ENCODE data around the gene RAB20. TPM values are rescaled to one million over a fixed set of nuclear protein-coding genes. Genes with fewer than 3 reads are reported as not detected.
A peak's percentile ranks its signal among the peaks of the same experiment; 100 is the strongest.

Gene RAB20
- total RNA-seq, 1 experiment from 2014 or later, result 0.36 TPM

DNA sequence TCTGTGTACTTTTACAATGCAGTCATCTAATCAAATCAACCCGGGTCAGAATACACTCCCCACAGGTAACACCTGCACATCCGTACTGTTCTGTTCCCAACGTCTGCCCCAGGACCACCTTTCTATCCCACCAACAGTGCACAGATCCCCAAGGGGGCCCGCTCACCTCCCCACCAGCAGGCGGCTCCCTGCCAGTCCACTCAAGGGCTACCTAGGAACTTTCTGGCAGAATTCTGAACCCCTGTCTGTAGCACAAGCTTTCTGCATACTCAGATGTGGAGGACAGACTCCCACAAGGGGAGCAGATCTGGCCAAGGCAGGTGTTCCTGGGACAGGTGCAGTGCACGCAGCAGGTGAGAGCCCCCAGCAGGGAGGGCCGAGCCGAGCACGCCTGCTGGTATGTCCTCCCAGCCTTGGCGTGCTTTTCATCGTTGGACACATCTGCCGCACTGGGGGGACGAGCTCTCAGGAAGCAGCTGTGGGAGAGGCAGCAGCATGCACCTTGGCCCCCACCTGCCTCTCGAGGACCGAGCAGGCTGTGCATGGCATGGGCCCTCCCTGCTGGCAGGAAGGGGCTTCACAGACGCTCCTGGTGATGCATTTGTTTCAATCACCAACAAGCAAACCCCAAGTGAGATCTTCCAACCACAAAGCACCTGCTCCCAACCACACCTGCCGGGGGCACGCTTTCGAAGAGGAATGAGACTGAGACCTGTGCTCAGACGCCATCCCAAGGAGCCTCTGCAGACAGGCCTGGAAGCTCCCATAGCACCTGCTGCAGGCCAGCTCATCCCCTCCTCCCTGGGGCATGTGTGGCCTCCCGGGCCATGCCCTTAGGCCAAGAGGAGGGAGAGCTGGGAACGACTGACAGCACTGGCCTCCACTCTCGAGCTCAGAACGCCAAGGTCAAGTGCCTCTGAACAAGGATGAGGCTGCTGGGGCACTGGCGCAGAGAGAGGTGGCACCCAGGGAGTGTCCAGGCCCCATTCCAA lies 35.9 kb downstream of the RAB20 start:
- Histone ChIP-seq H3K4me3 (no peak overlapping the region), H3K27me3 (no peaks in the 10 kb centered on the region), H3K36me3 (no peaks in the 10 kb centered on the region), H3K9me3 (no peaks in the 10 kb centered on the region)
- DNase-seq, result no peak

DNA sequence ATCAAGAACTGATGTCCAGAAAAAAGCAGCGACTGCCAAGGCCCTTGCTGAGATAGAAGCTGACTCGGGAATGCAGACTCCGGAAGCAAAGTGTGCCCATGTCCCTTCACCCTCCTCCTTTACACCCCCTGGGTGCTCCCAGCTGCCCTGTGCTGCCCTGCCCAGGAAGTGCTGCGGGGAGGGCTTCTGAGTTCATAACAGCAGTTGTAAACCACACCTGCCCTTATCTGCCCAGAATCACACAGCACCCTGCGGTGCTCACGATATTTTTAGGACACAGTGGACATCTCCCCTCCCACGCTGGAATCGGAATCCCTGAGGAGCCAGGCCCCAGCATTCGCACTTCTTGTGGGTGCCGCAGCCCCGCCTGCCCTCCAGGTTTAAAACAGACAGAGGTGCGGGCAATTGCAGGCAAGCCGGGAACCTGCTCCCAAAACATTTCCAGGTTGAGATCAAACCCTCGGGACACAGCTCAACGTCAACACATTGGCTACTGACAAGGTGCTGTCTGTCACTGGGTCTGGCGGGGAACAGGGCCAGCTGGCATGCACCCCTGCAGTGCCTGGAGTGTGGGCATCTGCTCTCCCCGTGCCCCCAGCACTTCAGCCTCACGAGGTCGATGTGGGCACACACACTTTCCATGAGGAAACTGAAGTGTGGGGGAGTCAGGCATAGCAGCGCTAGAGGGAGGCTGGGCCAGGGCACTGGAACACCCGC lies 36.8 kb downstream of the RAB20 start:
- Histone ChIP-seq H3K4me3 (no peak overlapping the region), H3K27me3 (no peaks in the 10 kb centered on the region), H3K9me3 (no peaks in the 10 kb centered on the region), H3K36me3 (no peaks in the 10 kb centered on the region)
- DNase-seq, result no peak

DNA sequence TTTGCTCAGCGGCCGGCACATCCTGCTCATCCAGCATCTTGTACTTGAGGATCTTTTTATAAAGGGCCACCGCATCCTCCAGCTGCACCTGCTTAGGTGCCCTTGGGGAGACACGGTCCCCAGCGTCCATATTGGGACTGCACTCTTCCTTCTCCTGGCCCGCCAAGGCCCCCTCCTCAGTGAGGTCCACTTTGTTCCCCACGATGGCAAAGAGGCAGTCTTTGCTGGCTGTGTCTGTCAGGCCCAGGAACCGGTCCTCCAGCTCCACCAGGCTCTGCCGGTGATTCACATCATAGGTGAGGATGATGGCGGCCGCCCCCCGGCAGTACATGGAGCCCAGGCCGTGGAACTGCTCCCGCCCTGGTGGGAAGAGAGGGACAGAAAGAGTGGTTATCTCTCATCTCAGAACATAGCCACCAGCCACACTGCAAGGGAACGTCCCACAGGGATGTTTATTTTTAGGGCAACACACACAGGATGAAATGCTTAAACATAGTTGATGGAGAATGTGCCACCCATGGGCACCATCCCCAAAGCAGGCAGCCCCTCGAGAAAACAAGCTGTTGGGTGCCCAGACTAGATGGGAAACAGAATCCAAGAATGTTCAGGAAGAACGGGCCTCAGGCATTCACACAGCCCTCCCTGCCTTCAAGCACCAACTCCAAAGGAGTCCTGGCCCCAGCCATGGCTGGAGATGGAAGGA lies 37.5 kb downstream of the RAB20 start:
- Histone ChIP-seq H3K4me3 (no peak overlapping the region), H3K36me3 (no peaks in the 10 kb centered on the region), H3K27me3 (no peaks in the 10 kb centered on the region), H3K9me3 (no peaks in the 10 kb centered on the region)
- no peak for DNase-seq

DNA sequence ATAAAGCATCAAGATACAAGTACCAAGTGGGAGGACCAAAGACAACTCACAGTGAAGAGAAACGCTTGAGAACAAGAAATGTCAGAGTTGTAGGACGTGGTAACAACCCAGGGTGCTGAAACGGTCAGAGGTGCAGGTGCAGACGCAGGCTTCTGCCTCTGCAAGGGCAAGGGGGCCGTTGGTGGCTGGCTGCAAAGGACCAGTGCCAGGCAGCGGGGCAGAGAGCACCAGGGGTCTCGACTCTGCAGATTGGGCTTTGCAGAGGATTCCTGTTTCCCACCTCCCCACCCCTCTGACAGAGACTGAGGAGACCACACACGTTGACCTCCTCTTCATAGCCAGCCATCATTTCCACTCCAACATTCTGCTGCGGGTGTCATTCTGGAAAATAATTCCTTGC lies 38.3 kb downstream of the RAB20 start:
- H3K4me3 ChIP-seq, result no peak overlapping the region
- no peaks in the 10 kb centered on the region for H3K9me3 ChIP-seq
- H3K27me3 ChIP-seq, result no peaks in the 10 kb centered on the region
- DNase-seq, result no peak
- no peaks in the 10 kb centered on the region for H3K36me3 ChIP-seq

DNA sequence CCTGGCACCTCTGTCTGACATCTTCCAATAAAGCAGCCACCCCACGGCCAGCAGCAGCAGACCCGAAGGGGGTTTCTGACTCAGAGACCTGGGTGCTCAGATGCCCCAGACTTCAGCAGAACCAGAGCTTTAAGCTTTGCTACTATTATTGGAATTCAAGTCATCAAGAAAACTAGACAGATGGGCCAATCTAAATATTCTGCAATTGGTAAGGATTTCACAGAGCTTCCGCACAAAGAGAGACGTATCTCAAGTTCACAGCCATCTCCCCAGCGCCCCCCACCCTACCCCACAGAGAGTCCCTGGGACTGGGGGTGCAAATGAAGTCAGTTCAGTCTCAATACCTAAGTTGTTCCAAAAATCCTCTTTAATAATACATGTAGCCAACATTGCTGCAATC lies 38.8 kb downstream of the RAB20 start:
- H3K4me3 ChIP-seq, result no peak overlapping the region
- H3K36me3 ChIP-seq, result no peaks in the 10 kb centered on the region
- no peaks in the 10 kb centered on the region for H3K27me3 ChIP-seq
- H3K9me3 ChIP-seq, result no peaks in the 10 kb centered on the region
- DNase-seq, result no peak

DNA sequence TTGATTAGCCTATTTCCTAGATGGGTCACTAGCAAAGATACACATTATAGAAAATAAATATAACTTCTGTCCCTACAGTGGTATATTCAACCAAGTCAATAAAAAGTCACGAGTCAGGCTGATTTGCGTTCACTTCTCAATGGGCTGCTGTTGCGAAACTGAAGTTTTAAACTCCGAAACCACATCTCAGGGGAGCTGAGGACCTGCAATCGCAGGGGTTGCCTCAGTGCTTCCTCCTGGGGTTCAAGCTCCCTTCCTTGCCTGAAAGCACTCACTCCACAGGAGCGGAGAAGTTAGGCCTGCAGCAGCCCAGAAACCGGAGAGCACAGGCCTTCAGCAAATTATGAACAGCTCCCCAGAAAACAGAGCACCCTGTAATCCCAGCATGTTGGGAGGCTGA lies 39.6 kb downstream of the RAB20 start:
- DNase-seq, result no peak
- Histone ChIP-seq H3K4me3 (no peak overlapping the region), H3K27me3 (no peaks in the 10 kb centered on the region), H3K36me3 (no peaks in the 10 kb centered on the region), H3K9me3 (no peaks in the 10 kb centered on the region)

DNA sequence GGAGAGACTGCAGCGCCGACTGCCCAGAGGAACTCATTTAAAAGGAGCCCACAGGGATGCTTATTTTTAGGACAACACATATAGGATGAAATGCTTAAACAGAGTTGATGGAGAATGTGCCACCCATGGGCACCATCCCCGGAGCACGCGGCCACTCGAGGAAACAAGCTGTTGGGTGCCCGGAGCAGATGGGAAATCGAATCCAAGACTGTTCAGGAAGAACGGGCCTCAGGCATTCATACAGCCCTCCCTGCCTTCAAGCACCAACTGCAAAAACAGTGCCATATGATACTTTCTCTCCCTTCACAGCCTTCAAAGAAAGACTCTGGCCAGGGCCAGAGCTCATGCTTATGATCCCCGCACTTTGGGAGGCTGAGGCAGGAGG lies 40.2 kb downstream of the RAB20 start:
- no peaks in the 10 kb centered on the region for H3K27me3 ChIP-seq
- no peaks in the 10 kb centered on the region for H3K9me3 ChIP-seq
- H3K4me3 ChIP-seq, result no peak overlapping the region
- no peak for DNase-seq
- H3K36me3 ChIP-seq, result no peaks in the 10 kb centered on the region

DNA sequence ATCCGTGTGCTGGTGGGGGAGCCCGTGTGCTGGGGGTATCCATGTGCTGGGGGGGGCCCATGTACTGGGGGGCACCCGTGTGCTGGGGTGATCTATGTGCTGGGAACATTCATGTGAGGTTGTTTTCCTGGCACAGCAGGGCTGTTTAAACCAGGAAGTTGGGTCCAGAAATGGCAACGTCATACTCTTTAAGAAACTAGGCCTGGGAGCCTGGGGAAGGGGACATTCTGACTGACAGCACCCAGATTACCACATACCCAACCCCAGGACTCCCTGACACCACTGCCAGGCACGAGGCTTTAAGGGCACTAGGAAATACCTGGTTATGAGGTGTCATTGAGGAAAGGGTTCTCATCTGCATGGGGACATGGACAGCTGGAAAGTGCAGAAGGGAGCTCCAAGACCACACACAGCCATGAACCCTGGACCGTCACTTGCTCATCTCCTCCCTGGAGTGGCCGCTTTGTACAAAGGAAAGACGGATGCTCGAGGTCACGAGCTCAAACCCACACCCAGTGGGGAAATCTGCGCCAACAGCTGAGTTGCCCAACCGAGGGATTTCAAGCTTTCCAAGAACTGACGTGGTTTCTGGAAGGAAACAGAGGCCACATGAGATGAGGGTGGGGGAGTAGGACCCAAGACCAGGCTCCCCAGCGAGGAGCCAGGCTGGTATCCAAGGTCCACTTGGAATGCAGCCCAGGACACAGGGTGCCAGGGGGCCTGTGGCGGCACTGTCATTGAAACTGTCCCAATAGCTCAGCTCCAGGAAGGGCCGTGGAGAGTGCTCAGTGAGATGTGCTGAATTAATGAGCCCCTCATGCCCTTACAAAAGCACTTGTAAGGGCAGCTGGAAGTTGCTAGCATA lies 40.9 kb downstream of the RAB20 start:
- no peaks in the 10 kb centered on the region for H3K27me3 ChIP-seq
- DNase-seq, result peak; percentile 75

DNA sequence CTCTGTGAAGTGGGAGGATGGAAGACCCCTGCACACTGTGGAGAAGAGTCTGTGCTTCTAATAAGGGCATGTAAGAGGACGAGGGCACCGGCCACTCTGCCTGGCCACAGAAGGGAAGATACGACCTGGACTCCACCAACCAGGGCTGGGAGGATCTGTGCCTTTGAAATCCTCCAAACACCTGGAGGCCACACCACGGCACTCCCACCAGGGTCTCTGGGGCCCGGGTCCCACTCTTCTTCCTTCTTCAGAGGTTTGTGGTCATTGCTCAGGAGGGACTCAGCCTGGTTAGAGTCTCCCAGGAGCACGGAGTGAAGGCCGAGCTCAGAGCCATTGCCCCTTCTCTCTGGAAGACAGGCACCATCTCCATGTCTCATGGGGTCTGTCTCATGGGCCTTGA lies 42.0 kb downstream of the RAB20 start:
- no peaks in the 10 kb centered on the region for H3K9me3 ChIP-seq
- DNase-seq, result no peak

More for the DNA sequence above, 40.9 kb downstream of the RAB20 start:
- Histone ChIP-seq H3K4me3 (no peak overlapping the region), H3K9me3 (no peaks in the 10 kb centered on the region), H3K36me3 (no peaks in the 10 kb centered on the region)

DNA sequence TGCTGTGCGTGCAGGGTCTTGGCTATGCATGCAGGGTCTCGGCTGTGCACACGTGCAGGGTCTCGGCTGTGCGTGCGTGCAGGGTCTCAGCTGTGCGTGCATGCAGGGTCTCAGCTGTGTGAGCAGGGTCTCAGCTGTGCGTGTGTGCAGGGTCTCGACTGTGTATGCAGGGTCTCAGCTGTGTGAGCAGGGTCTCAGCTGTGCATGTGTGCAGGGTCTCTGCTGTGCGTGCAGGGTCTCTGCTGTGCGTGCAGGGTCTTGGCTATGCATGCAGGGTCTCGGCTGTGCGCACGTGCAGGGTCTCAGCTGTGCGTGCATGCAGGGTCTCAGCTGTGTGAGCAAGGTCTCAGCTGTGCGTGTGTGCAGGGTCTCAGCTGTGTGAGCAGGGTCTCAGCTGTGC lies 42.5 kb downstream of the RAB20 start:
- Histone ChIP-seq H3K36me3 (no peaks in the 10 kb centered on the region), H3K9me3 (no peaks in the 10 kb centered on the region), H3K4me3 (no peak overlapping the region), H3K27me3 (no peaks in the 10 kb centered on the region)
- DNase-seq, result no peak

More for the DNA sequence above, 42.0 kb downstream of the RAB20 start:
- H3K36me3 ChIP-seq, result no peaks in the 10 kb centered on the region
- no peaks in the 10 kb centered on the region for H3K27me3 ChIP-seq
- no peak overlapping the region for H3K4me3 ChIP-seq

DNA sequence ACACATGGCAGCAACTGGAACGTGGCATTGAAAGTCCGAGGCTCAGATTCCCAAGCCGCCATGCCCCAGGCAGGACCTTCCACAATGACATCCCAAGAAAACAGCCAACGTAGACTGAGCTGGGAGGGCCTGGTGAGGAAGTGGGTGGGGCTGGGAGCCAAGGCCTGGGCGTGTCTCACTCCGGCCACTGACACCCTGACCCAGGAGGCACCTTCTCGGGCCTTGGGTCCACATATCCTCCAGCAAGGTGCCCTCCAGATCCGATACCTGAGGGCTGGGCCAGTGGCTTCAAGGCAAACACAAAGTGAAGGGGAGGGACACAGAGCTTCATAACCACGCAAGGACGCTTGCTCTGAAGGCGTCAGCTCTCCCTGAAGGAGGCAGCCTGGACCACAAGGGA lies 43.0 kb downstream of the RAB20 start:
- Histone ChIP-seq H3K9me3 (no peaks in the 10 kb centered on the region), H3K27me3 (no peaks in the 10 kb centered on the region), H3K36me3 (no peaks in the 10 kb centered on the region), H3K4me3 (no peak overlapping the region)
- no peak for DNase-seq

DNA sequence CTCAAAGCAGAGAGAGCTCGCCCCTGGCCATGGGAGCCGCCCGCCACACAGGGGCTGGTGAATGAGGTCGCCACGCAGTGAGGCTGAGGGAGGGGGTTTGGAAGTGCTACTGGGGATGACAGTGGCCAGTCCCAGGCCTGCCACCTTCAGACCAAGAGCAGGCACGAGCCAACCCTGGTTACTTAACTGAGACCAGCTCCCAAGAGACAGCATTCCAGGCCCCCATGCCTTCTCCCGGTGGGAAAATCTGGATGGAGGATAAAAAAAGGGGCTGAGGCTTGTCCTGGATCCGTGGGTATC lies 43.3 kb downstream of the RAB20 start:
- H3K9me3 ChIP-seq, result no peaks in the 10 kb centered on the region
- H3K4me3 ChIP-seq, result no peak overlapping the region
- H3K36me3 ChIP-seq, result no peaks in the 10 kb centered on the region
- DNase-seq, result no peak
- H3K27me3 ChIP-seq, result no peaks in the 10 kb centered on the region

DNA sequence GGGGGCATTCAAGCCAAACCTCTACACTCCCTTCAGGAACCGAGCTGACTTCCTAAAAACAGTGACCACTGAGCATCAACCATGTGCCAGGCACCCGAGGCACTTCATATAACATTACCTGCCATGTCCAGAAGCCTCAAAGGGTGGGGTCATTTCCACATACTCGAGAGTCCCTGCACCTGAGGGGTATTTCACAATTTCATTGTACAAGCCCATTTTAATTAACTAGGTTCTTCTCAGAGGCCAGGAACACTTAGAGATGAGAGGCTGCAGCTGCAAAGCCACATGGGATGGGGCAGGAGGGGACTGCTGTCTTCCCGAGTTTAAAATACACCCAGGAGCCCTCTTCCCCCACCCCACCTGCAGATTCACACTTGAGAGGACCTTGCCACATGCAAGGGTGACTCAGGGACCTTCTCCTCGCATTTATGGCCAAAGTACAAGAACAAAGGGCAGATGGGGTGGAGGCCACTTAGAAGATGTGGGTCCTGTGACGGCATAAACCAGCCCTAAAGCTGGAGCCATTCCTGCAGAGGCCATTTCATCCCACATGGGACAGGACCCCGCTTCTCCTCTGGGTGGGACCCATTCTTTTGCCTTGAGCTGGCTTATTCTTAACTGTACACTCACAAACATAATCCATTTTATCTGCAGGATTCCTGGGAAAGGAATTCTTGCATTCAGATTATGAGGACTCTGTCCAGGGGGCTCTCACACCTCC lies 43.9 kb downstream of the RAB20 start:
- no peak for DNase-seq
- no peaks in the 10 kb centered on the region for H3K27me3 ChIP-seq
- H3K9me3 ChIP-seq, result no peaks in the 10 kb centered on the region
- no peaks in the 10 kb centered on the region for H3K36me3 ChIP-seq
- H3K4me3 ChIP-seq, result no peak overlapping the region

DNA sequence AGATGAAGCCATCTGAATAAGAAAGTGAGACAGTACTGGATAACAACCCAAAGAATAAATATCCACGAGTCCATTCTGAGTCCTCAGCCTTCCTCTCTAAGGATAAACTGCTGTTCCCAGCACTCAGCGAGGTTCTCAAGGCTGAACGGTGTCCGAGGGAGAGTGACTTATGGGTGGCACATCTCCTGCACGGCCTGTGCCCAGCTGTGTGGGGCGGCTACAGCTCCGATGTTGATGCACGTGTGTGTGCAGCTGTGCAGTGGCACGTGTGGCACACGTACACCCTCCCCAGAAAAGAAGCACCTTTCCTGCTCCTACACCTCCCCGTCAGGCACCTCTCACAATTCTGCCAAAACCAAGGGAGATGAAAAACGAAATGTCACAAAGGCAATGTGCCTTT lies 45.0 kb downstream of the RAB20 start:
- Histone ChIP-seq H3K4me3 (no peak overlapping the region), H3K27me3 (no peaks in the 10 kb centered on the region), H3K36me3 (no peaks in the 10 kb centered on the region), H3K9me3 (no peaks in the 10 kb centered on the region)
- no peak for DNase-seq

DNA sequence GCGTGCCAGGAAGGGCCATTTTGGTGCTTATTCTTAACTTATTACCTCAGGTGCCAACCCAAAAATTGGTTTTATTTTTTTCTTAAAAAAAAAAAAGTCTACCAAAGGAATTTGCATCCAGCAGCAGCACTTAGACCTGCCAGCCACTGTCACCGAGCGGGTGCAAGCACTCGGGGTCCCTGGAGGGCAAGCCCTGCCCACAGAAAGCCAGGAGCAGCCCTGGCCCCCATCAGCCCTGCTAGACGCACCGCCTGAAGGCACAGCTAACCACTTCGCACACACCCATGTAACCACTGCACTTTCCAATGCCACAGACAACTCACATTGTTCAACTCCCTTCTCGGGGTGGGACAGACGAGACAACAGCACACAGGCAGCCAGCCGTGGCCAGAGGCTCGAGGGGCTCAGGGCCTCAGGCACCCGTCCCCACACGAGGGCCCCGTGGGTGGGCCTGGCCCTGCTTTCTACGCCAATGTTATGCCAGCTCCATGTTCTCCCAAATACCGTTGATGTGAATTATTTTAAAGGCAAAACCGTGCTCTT lies 49.3 kb downstream of the RAB20 start:
- Histone ChIP-seq H3K4me3 (no peak overlapping the region), H3K27me3 (no peaks in the 10 kb centered on the region), H3K36me3 (no peaks in the 10 kb centered on the region), H3K9me3 (no peaks in the 10 kb centered on the region)
- DNase-seq, result no peak
